ENCODE data around the gene SLC9A6. TPM values are rescaled to one million over a fixed set of nuclear protein-coding genes. Genes with fewer than 3 reads are reported as not detected.
"Not testable (repeated sequence)": the region's sequence is repeated elsewhere in the genome, so short reads cannot be mapped to it uniquely, and the experiment has no call there.

The SLC9A6 gene
- total RNA-seq, 1 experiment from 2014 or later = 13.0 TPM

GRCh38 chrX:136076942-136077341, 91.7 kb downstream of the SLC9A6 start:
- Histone ChIP-seq H3K9me3 (ENCODE audit: low read depth, low read length, poor library complexity, severe bottlenecking) (no peaks in the 10 kb centered on the region), H3K4me3 (ENCODE audit: low read depth, low read length, poor library complexity, severe bottlenecking) (no peak overlapping the region), H3K36me3 (ENCODE audit: insufficient read depth, low read length, poor library complexity, severe bottlenecking) (no peaks in the 10 kb centered on the region), H3K27me3 (replicated peaks; ENCODE audit: insufficient read depth, low read depth, low read length, poor library complexity) (no peaks in the 10 kb centered on the region), H3K4me1 (ENCODE audit: insufficient read depth, low read length, poor library complexity, severe bottlenecking) (no peaks in the 10 kb centered on the region), H3K27ac (ENCODE audit: low read depth, low read length, poor library complexity, severe bottlenecking) (no peak overlapping the region)
- CTCF ChIA-PET = no interaction called here
- intact Hi-C loops (cut with micrococcal nuclease; ENCODE audit: unreplicated experiment) = no loop called here
- POLR2A ChIA-PET (ENCODE audit: low non-redundant PET) = no interaction called here
- TF ChIP-seq, protein P1, sequence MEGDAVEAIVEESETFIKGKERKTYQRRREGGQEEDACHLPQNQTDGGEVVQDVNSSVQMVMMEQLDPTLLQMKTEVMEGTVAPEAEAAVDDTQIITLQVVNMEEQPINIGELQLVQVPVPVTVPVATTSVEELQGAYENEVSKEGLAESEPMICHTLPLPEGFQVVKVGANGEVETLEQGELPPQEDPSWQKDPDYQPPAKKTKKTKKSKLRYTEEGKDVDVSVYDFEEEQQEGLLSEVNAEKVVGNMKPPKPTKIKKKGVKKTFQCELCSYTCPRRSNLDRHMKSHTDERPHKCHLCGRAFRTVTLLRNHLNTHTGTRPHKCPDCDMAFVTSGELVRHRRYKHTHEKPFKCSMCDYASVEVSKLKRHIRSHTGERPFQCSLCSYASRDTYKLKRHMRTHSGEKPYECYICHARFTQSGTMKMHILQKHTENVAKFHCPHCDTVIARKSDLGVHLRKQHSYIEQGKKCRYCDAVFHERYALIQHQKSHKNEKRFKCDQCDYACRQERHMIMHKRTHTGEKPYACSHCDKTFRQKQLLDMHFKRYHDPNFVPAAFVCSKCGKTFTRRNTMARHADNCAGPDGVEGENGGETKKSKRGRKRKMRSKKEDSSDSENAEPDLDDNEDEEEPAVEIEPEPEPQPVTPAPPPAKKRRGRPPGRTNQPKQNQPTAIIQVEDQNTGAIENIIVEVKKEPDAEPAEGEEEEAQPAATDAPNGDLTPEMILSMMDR (conservative IDR thresholded peaks at IDR 0.05; ENCODE audit: low read depth, low read length) = no peak
- TF ChIP-seq EZH2 (IDR thresholded peaks at IDR 0.05; ENCODE audit: borderline replicate concordance, low read depth, low read length, poor library complexity, severe bottlenecking) = no peak
- DNase-seq (ENCODE audit: low spot score) = no peak
- no TSS peak for BruUV-seq (replicated peaks)

DNA sequence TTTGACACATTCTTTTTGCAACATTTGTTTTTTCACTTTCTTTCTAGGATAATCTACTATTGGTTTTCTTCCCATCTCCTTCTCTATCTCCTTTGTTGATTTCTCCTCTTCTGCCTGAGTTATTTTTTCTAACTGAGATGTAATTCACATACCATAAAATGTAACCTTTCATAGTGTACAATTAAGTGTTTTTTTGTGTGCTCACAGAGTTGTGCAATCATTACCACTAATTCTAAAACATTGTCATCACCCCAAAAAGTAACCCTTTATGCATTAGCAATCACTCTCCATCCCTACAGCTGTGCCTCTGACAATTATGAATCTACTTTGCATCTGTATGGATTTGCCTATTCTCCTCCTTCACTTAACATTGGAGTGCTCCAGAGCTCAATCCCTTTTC, 95.5 kb downstream of the SLC9A6 start:
- no peak overlapping the region for H3K4me3 ChIP-seq (ENCODE audit: low read depth, low read length, poor library complexity, severe bottlenecking)
- DNase-seq (ENCODE audit: low spot score) = no peak
- CTCF ChIA-PET = no interaction called here
- H3K27me3 ChIP-seq (replicated peaks; ENCODE audit: insufficient read depth, low read depth, low read length, poor library complexity) = no peaks in the 10 kb centered on the region
- H3K9me3 ChIP-seq (ENCODE audit: low read depth, low read length, poor library complexity, severe bottlenecking) = no peaks in the 10 kb centered on the region
- H3K4me1 ChIP-seq (ENCODE audit: insufficient read depth, low read length, poor library complexity, severe bottlenecking) = no peaks in the 10 kb centered on the region
- no peak for TF ChIP-seq EZH2 (IDR thresholded peaks at IDR 0.05; ENCODE audit: borderline replicate concordance, low read depth, low read length, poor library complexity, severe bottlenecking)
- TF ChIP-seq, protein P1 (conservative IDR thresholded peaks at IDR 0.05; ENCODE audit: low read depth, low read length) = no peak
- no TSS peak for BruUV-seq (replicated peaks)
- POLR2A ChIA-PET (ENCODE audit: low non-redundant PET) = no interaction called here
- no peaks in the 10 kb centered on the region for H3K36me3 ChIP-seq (ENCODE audit: insufficient read depth, low read length, poor library complexity, severe bottlenecking)
- intact Hi-C loops (cut with micrococcal nuclease; ENCODE audit: unreplicated experiment) = no loop called here
- H3K27ac ChIP-seq (ENCODE audit: low read depth, low read length, poor library complexity, severe bottlenecking) = no peak overlapping the region

- DNase-seq (ENCODE audit: low spot score) = no peak
- CTCF ChIA-PET = no interaction called here
- no peak overlapping the region for H3K4me3 ChIP-seq (ENCODE audit: low read depth, low read length, poor library complexity, severe bottlenecking)
These were observed 101.3 kb downstream of the SLC9A6 start for GRCh38 chrX:136086521-136086920.

DNA sequence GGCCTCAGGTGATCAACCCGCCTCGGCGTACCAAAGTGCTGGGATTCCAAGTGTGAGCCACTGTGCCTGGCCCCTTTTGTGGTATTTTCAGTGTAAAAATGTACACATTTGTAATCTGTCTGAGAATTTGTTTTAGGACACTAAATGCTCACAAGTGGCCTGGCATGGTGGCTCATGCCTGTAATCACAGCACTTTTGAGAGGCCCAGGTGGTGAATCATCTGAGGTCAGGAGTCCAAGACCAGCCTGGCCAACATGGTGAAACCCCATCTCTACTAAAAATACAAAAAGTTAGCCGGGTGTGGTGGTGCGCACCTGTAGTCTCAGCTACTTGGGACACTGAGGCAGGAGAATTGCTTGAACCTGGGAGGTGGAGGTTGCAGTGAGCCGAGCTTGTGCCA, 106.7 kb downstream of the SLC9A6 start:
- H3K36me3 ChIP-seq (ENCODE audit: insufficient read depth, low read length, poor library complexity, severe bottlenecking); CTCF ChIA-PET; POLR2A ChIA-PET (ENCODE audit: low non-redundant PET); H3K27ac ChIP-seq (ENCODE audit: low read depth, low read length, poor library complexity, severe bottlenecking); H3K4me1 ChIP-seq (ENCODE audit: insufficient read depth, low read length, poor library complexity, severe bottlenecking); DNase-seq (ENCODE audit: low spot score); intact Hi-C loops (cut with micrococcal nuclease; ENCODE audit: unreplicated experiment); BruUV-seq (replicated peaks); H3K9me3 ChIP-seq (ENCODE audit: low read depth, low read length, poor library complexity, severe bottlenecking); H3K4me3 ChIP-seq (ENCODE audit: low read depth, low read length, poor library complexity, severe bottlenecking); H3K27me3 ChIP-seq (replicated peaks; ENCODE audit: insufficient read depth, low read depth, low read length, poor library complexity): not testable (repeated sequence)

More at GRCh38 chrX:136086521-136086920, 101.3 kb downstream of the SLC9A6 start:
- Histone ChIP-seq H3K27me3 (replicated peaks; ENCODE audit: insufficient read depth, low read depth, low read length, poor library complexity) (no peaks in the 10 kb centered on the region), H3K27ac (ENCODE audit: low read depth, low read length, poor library complexity, severe bottlenecking) (no peak overlapping the region), H3K4me1 (ENCODE audit: insufficient read depth, low read length, poor library complexity, severe bottlenecking) (no peaks in the 10 kb centered on the region), H3K36me3 (ENCODE audit: insufficient read depth, low read length, poor library complexity, severe bottlenecking) (no peaks in the 10 kb centered on the region), H3K9me3 (ENCODE audit: low read depth, low read length, poor library complexity, severe bottlenecking) (no peaks in the 10 kb centered on the region)
- intact Hi-C loops (cut with micrococcal nuclease; ENCODE audit: unreplicated experiment) = no loop called here
- TF ChIP-seq EZH2 (IDR thresholded peaks at IDR 0.05; ENCODE audit: borderline replicate concordance, low read depth, low read length, poor library complexity, severe bottlenecking) = no peak
- TF ChIP-seq, protein P1 (conservative IDR thresholded peaks at IDR 0.05; ENCODE audit: low read depth, low read length) = no peak
- POLR2A ChIA-PET (ENCODE audit: low non-redundant PET) = no interaction called here
- BruUV-seq (replicated peaks) = no TSS peak

Data from A673 (cell line).